H1 (cell line): ENCODE measurements around the gene VPS54. TPM values are rescaled to one million over a fixed set of nuclear protein-coding genes. Genes with fewer than 3 reads are reported as not detected.
A peak's percentile ranks its signal among the peaks of the same experiment; 100 is the strongest.

Experiments used
- CTCF ChIA-PET: fragments of 300-600 bp; sonication (Branson Sonifier 250); formaldehyde crosslinking; loops from one replicate; lab custom pipeline; 2021; ENCODE audit not compliant: partially characterized antibody; lab: Charles Lee
- POLR2A ChIA-PET: fragments of 300-600 bp; sonication (Branson Sonifier 250); formaldehyde crosslinking; loops from one replicate; lab custom pipeline; 2021; ENCODE audit warnings: inconsistent platforms; ENCODE audit not compliant: partially characterized antibody; lab: Charles Lee
- DNase-seq, 2 experiments: peaks; one replicate each; pipeline versions ENCODE4 v3.0.0 to v3.0.0-alpha.2; 2010 to 2022; ENCODE audit warnings: low spot score in 2 of 2, low read depth in 1 of 2, mixed read lengths in 1 of 2
- FAIRE-seq: peaks from 2 replicates; lab custom pipeline; 2011; peaks lifted over from hg19 to GRCh38; lab: Jason Lieb, UNC
- H2AFZ ChIP-seq: 2 replicates; pipeline ENCODE4 v1.8.1; 2012; ENCODE audit warnings: low read length, inconsistent platforms
- H2AK5ac ChIP-seq: 2 replicates; pipeline ENCODE4 v1.6.1; 2013; ENCODE audit warnings: low read depth, low read length
- H2BK120ac ChIP-seq: replicated peaks from 2 replicates; pipeline ENCODE3; 2013; ENCODE audit warnings: low read depth, low read length, inconsistent platforms
- H2BK12ac ChIP-seq: 2 replicates; pipeline ENCODE4 v1.6.1; 2013; ENCODE audit warnings: low read depth, low read length
- H2BK15ac ChIP-seq: 2 replicates; pipeline ENCODE4 v1.6.1; 2013; ENCODE audit warnings: low read length
- H2BK20ac ChIP-seq: 2 replicates; pipeline ENCODE4 v1.6.1; 2013; ENCODE audit warnings: low read length
- H2BK5ac ChIP-seq: 2 replicates; pipeline ENCODE4 v1.6.1; 2013; ENCODE audit warnings: low read depth, low read length
- H3K14ac ChIP-seq: 2 replicates; pipeline ENCODE4 v1.6.1; 2013; ENCODE audit warnings: inconsistent platforms; ENCODE audit not compliant: insufficient read length
- H3K18ac ChIP-seq: 2 replicates; pipeline ENCODE4 v1.6.1; 2013; ENCODE audit warnings: low read length; ENCODE audit errors: extremely low read depth
- H3K23ac ChIP-seq: 2 replicates; pipeline ENCODE4 v1.6.1; 2013; ENCODE audit warnings: inconsistent platforms; ENCODE audit not compliant: insufficient read length
- H3K23me2 ChIP-seq: 2 replicates; pipeline ENCODE4 v1.6.1; 2013; ENCODE audit warnings: low read depth, low read length
- H3K27ac ChIP-seq: 2 replicates; pipeline ENCODE4 v1.6.1; 2011; ENCODE audit warnings: low read depth, low read length, inconsistent platforms
- H3K27me3 ChIP-seq, 4 experiments: replicated peaks in 1 of 4; 1 replicate in 1 of 4; 2 replicates in 3 of 4; pipeline versions ENCODE4 v1.6.1 to v1.8.1; 2011 to 2013; ENCODE audit warnings: low read length in 3 of 4, mild to moderate bottlenecking in 3 of 4, inconsistent platforms in 2 of 4, mixed read lengths in 2 of 4, moderate library complexity in 1 of 4; ENCODE audit not compliant: control insufficient read depth in 3 of 4, insufficient read depth in 3 of 4; ENCODE audit errors: extremely low read depth in 1 of 4
- H3K36me3 ChIP-seq, 4 experiments: 2 replicates each; pipeline versions ENCODE4 v1.6.1 to v1.8.1; 2011 to 2013; ENCODE audit warnings: mild to moderate bottlenecking in 4 of 4, low read length in 3 of 4, moderate library complexity in 2 of 4, control low read depth in 1 of 4, inconsistent platforms in 1 of 4; ENCODE audit not compliant: insufficient read depth in 4 of 4, control insufficient read depth in 2 of 4
- H3K4ac ChIP-seq: replicated peaks from 2 replicates; pipeline ENCODE3; 2013; ENCODE audit warnings: low read length, low read depth, mixed read lengths, inconsistent platforms; ENCODE audit not compliant: insufficient read length
- H3K4me1 ChIP-seq, 4 experiments: replicated peaks in 1 of 4; 1 replicate in 1 of 4; 2 replicates in 3 of 4; pipeline versions ENCODE4 v1.6.1 to v1.8.1; 2011 to 2013; ENCODE audit warnings: low read length in 3 of 4, inconsistent platforms in 2 of 4, mixed read lengths in 1 of 4; ENCODE audit not compliant: insufficient read depth in 4 of 4, control insufficient read depth in 3 of 4
- H3K4me2 ChIP-seq, 2 experiments: 2 replicates each; pipeline versions ENCODE4 v1.6.1 to v1.8.1; 2011 to 2013; ENCODE audit warnings: low read depth in 2 of 2, low read length in 2 of 2, control low read depth in 1 of 2, inconsistent platforms in 1 of 2, mild to moderate bottlenecking in 1 of 2; ENCODE audit not compliant: insufficient read depth in 1 of 2
- H3K4me3 ChIP-seq, 4 experiments: fragments of 200-600, 300-600 bp in 1 of 4; sonication (generic), shearing (Covaris generic), sonication (Bioruptor Twin) in 1 of 4; 2 replicates each; pipeline versions ENCODE4 v1.5.1 to v1.8.1; 2011 to 2016; ENCODE audit warnings: low read length in 4 of 4, low read depth in 3 of 4, control low read depth in 2 of 4, inconsistent platforms in 2 of 4, mild to moderate bottlenecking in 2 of 4, mixed read lengths in 1 of 4, moderate library complexity in 1 of 4; ENCODE audit not compliant: insufficient read depth in 2 of 4; ENCODE audit errors: extremely low read depth in 1 of 4
- H3K56ac ChIP-seq: replicated peaks from 2 replicates; pipeline ENCODE3; 2013; ENCODE audit warnings: low read depth, mild to moderate bottlenecking, mixed read lengths, low read length, inconsistent platforms; ENCODE audit not compliant: insufficient read length
- H3K79me1 ChIP-seq: 2 replicates; pipeline ENCODE4 v1.6.1; 2013; ENCODE audit warnings: low read depth, low read length, control low read depth
- H3K79me2 ChIP-seq, 2 experiments: 2 replicates each; pipeline versions ENCODE4 v1.6.1 to v1.8.1; 2012 to 2013; ENCODE audit warnings: low read length in 2 of 2, mild to moderate bottlenecking in 2 of 2, inconsistent platforms in 1 of 2; ENCODE audit not compliant: insufficient read depth in 2 of 2, control insufficient read depth in 1 of 2
- H3K9ac ChIP-seq, 4 experiments: replicated peaks in 1 of 4; 1 replicate in 1 of 4; 2 replicates in 3 of 4; pipeline versions ENCODE4 v1.6.1 to v1.8.1; 2011 to 2013; ENCODE audit warnings: low read depth in 3 of 4, low read length in 3 of 4, control low read depth in 2 of 4, mild to moderate bottlenecking in 2 of 4, moderate library complexity in 2 of 4, inconsistent platforms in 1 of 4; ENCODE audit errors: extremely low read depth in 1 of 4
- H3K9me3 ChIP-seq, 2 experiments: 2 replicates each; pipeline versions ENCODE4 v1.6.1 to v1.8.1; 2012 to 2013; ENCODE audit warnings: mild to moderate bottlenecking in 2 of 2, moderate library complexity in 2 of 2, control low read depth in 1 of 2, inconsistent platforms in 1 of 2, low read depth in 1 of 2, low read length in 1 of 2, mixed read lengths in 1 of 2; ENCODE audit not compliant: insufficient read depth in 2 of 2
- H4K20me1 ChIP-seq, 2 experiments: replicated peaks in 1 of 2; 2 replicates each; pipeline versions ENCODE3 to v1.8.1; 2011 to 2013; ENCODE audit warnings: inconsistent platforms in 2 of 2, low read length in 2 of 2, mild to moderate bottlenecking in 1 of 2; ENCODE audit not compliant: insufficient read depth in 2 of 2, control insufficient read depth in 1 of 2
- H4K5ac ChIP-seq: 2 replicates; pipeline ENCODE4 v1.6.1; 2013; ENCODE audit warnings: low read length, low read depth, mixed read lengths, inconsistent platforms; ENCODE audit not compliant: insufficient read length
- H4K8ac ChIP-seq: 2 replicates; pipeline ENCODE4 v1.8.0; 2013; ENCODE audit warnings: mild to moderate bottlenecking, moderate library complexity, low read length, inconsistent platforms; ENCODE audit not compliant: insufficient read depth; ENCODE audit errors: extremely low read depth
- H4K91ac ChIP-seq: replicated peaks from 2 replicates; pipeline ENCODE3; 2013; ENCODE audit warnings: low read length, mixed read lengths, inconsistent platforms; ENCODE audit not compliant: insufficient read length
- POLR2A ChIP-seq, 2 experiments: IDR thresholded peaks; 1 replicate in 1 of 2; 2 replicates in 1 of 2; pipeline ENCODE4 v1.6.1; 2011; ENCODE audit warnings: low read depth in 2 of 2, low read length in 2 of 2, mild to moderate bottlenecking in 2 of 2; ENCODE audit errors: control extremely low read depth in 1 of 2
- TAF1 ChIP-seq: IDR thresholded peaks from 2 replicates; pipeline ENCODE4 v1.6.1; 2011; ENCODE audit warnings: mild to moderate bottlenecking, low read depth, low read length
- TBP ChIP-seq: IDR thresholded peaks from 2 replicates; pipeline ENCODE4 v1.6.1; 2011; ENCODE audit warnings: low read depth, low read length, improper control_type of control experiment
- WGBS, 2 experiments: shearing (Covaris generic) in 1 of 2; methylation state at CpG; one replicate each; pipeline versions ENCODE4 v1.1.6 to v1.1.7; 2013 to 2015; ENCODE audit warnings: low lambda C conversion rate in 2 of 2, mixed read lengths in 2 of 2, inconsistent platforms in 1 of 2, low coverage in 1 of 2, missing lambda C conversion rate in 1 of 2; ENCODE audit not compliant: insufficient replicate concordance in 2 of 2, insufficient coverage in 1 of 2, insufficient read length in 1 of 2; ENCODE audit errors: extremely low coverage in 1 of 2, missing lambda C conversion rate in 1 of 2; 5-methylcytosine and 5-hydroxymethylcytosine counted together
- polyA plus RNA-seq, 7 experiments: library from polyadenylated mRNA; depleted of rRNA in 3 of 7; stranded (reverse) in 5 of 7; unstranded in 2 of 7; fragments of >200 nt in 5 of 7; fragments of 200-250 nt in 2 of 7; gene quantifications; 1 replicate in 5 of 7; 2 replicates in 1 of 7; 4 replicates in 1 of 7; pipeline versions ENCODE4 v1.2.1 to v1.2.3, GENCODE V29; 2011 to 2013; ENCODE audit warnings: missing spikeins in 2 of 7, mixed read lengths in 2 of 7
- total RNA-seq: library from RNA; stranded (reverse); fragmentation: NEBNext Ultra II Directional; extraction: Animal tissue kit (Norgen Biotek cat#: 25700); gene quantifications from 2 replicates; pipeline ENCODE4 v1.2.1, GENCODE V29; 2021
- TF ChIP-seq, protein P1 (sequence below): IDR thresholded peaks from 2 replicates; pipeline ENCODE4 v1.6.1; 2012; ENCODE audit warnings: low read length, inconsistent platforms

The VPS54 gene
- total and polyA plus RNA-seq, 2 of the 8 experiments (the other 6 are each of a cell fraction or from before 2014, with no cell fraction given), result 3.6 to 13.2 TPM

DNA sequence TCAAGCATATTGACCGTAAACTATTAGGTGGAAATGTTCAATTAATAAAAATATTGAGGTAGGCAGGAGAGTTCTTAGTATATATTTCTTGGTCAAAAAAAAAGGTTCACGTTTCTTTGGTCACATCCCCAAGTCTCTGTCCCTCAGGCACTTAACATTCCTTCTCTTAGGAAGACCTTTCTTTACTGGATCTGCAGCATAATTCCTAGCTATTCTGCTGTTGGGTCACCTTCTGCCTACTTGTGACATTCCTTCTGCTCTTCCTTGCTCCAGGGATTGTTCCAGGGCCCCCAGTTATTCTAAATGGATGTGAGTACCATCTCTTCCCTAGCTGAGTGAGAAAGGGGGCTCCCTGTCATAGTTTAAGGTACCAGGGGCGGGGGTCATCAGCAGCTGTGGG, 173.4 kb downstream of the VPS54 start:
- Histone ChIP-seq H2BK12ac (no peak overlapping the region), H3K56ac (no peak overlapping the region), H4K20me1 (peaks cover 11 to 13% of the 10 kb centered on the region in 2 experiments), H4K8ac (no peak overlapping the region), H3K27ac (peak overlapping the region; percentile 16; the same call in 1 of the 2 replicates), H3K27me3 (no peaks in the 10 kb centered on the region), H3K23ac (no peak overlapping the region), H3K23me2 (peaks cover 8% of the 10 kb centered on the region), H3K79me2 (peaks cover 44 to 92% of the 10 kb centered on the region in 2 experiments), H3K36me3 (peaks cover 0 to 57% (median 8%) of the 10 kb centered on the region in 4 experiments; a peak in 4 of 8 replicates), H4K91ac (peak overlapping the region; percentile 71), H3K9ac (peak overlapping the region in 3 of 4 experiments; percentile 23 to 83 (median 46); a peak in 3 of 7 replicates), H3K4me3 (peak overlapping the region; percentile 94 to 100 (median 97)), H4K5ac (peak overlapping the region; percentile 78), H2BK20ac (no peak overlapping the region), H2BK120ac (no peak overlapping the region), H2AK5ac (no peak overlapping the region), H3K79me1 (no peaks in the 10 kb centered on the region), H3K4me1 (peaks cover 0 to 26% (median 1%) of the 10 kb centered on the region in 4 experiments; a peak in 4 of 7 replicates), H3K18ac (no peak overlapping the region; the same call in 1 of the 2 replicates), H2BK15ac (no peak overlapping the region), H3K4me2 (peak overlapping the region; percentile 78 to 94), H3K14ac (no peak overlapping the region), H2BK5ac (no peak overlapping the region), H3K4ac (no peak overlapping the region), H3K9me3 (no peaks in the 10 kb centered on the region), H2AFZ (no peak overlapping the region)
- ChIA-PET CTCF (interaction anchor here (0.9 to 5.1 kb wide), 5 partner anchors 9 to 154 kb away, joined by 3 to 19 read pairs (median 9); no protein-coding TSS in a partner anchor), POLR2A (interaction anchor here (0.6 to 10.8 kb wide), 13 partner anchors 8 to 256 kb away, joined by 3 to 297 read pairs (median 4); partner anchors contain the start of genes MDH1 and WDPCP)
- FAIRE-seq (no peak), DNase-seq (no peak)
- TF ChIP-seq, protein P1, sequence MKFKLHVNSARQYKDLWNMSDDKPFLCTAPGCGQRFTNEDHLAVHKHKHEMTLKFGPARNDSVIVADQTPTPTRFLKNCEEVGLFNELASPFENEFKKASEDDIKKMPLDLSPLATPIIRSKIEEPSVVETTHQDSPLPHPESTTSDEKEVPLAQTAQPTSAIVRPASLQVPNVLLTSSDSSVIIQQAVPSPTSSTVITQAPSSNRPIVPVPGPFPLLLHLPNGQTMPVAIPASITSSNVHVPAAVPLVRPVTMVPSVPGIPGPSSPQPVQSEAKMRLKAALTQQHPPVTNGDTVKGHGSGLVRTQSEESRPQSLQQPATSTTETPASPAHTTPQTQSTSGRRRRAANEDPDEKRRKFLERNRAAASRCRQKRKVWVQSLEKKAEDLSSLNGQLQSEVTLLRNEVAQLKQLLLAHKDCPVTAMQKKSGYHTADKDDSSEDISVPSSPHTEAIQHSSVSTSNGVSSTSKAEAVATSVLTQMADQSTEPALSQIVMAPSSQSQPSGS, result no peak
- TF ChIP-seq TBP (peak; percentile 41; the same call in 1 of the 2 replicates), POLR2A (IDR thresholded peaks at IDR 0.05; ENCODE audit: control extremely low read depth in 1 of 2, low read depth in 2 of 2, low read length in 2 of 2) (peak; percentile 24 to 34), TAF1 (0 out of 2 replicates have a peak, but pooled peaks have one; percentile 24)
- WGBS, 2 experiments, result 42% methylated on average over 3 of the region's 3 CpGs; no CpG with 5 or more reads in 1 of the 2 experiments
